HG03103 (cell line): ENCODE measurements around the gene ATL3.
"Not testable (repeated sequence)": the region's sequence is repeated elsewhere in the genome, so short reads cannot be mapped to it uniquely, and the experiment has no call there.

Source experiments
- ATAC-seq: cut with Tn5 transposase; IDR thresholded peaks from one replicate; pipeline ENCODE4 v1.9.1; 2021; ENCODE audit warnings: low read depth; ENCODE audit not compliant: unreplicated experiment

ATL3 gene

GRCh38 chr11:63595296-63595695 lies 75.9 kb downstream of the ATL3 start:
- no peak for ATAC-seq

GRCh38 chr11:63592975-63593395 lies 78.2 kb downstream of the ATL3 start:
- ATAC-seq: no peak

- ATAC-seq: no peak
These were observed 81.0 kb downstream of the ATL3 start for GRCh38 chr11:63590024-63590788.

GRCh38 chr11:63589000-63589399 lies 82.2 kb downstream of the ATL3 start:
- no peak for ATAC-seq

- ATAC-seq: no peak
These were observed 84.6 kb downstream of the ATL3 start for GRCh38 chr11:63586451-63587166.

- ATAC-seq: no peak
These were observed 87.9 kb downstream of the ATL3 start for GRCh38 chr11:63583357-63583677.

- not testable (repeated sequence) for ATAC-seq
These were observed 90.0 kb downstream of the ATL3 start for GRCh38 chr11:63581224-63581623.

GRCh38 chr11:63578882-63579281 lies 92.3 kb downstream of the ATL3 start:
- ATAC-seq: not testable (repeated sequence)

- no peak for ATAC-seq
These were observed 96.1 kb downstream of the ATL3 start for GRCh38 chr11:63574856-63575602.
